Amniotic stem cell (primary cell): ENCODE data around the gene CLDN5.

Source experiments
- DNase-seq: peaks from one replicate; lab custom pipeline; 2025; lab: John Stamatoyannopoulos, UW

CLDN5 gene

GRCh38 chr22:19524170-19525115, at the start of gene CLDN5:
CLDN5 (minus strand) TSS chr22:19524410; CDS start chr22:19524255, 155 bp downstream.
- DNase-seq, result no peak

GRCh38 chr22:19571995-19572394, 47.8 kb upstream of the CLDN5 start:
- DNase-seq, result no peak

- no peak for DNase-seq
Measured at GRCh38 chr22:19571207-19571795, 47.1 kb upstream of the CLDN5 start.

- no peak for DNase-seq
Measured at GRCh38 chr22:19569976-19570375, 45.8 kb upstream of the CLDN5 start.

GRCh38 chr22:19569276-19569640, 45.0 kb upstream of the CLDN5 start:
- no peak for DNase-seq

GRCh38 chr22:19568337-19569275, 44.4 kb upstream of the CLDN5 start:
- no peak for DNase-seq

- no peak for DNase-seq
Measured at GRCh38 chr22:19567157-19568009, 43.2 kb upstream of the CLDN5 start.

GRCh38 chr22:19566279-19567156, 42.3 kb upstream of the CLDN5 start:
- no peak for DNase-seq

GRCh38 chr22:19565382-19566278, 41.4 kb upstream of the CLDN5 start:
- no peak for DNase-seq

GRCh38 chr22:19559956-19560355, 35.7 kb upstream of the CLDN5 start:
- no peak for DNase-seq

- DNase-seq, result no peak
Measured at GRCh38 chr22:19559324-19559811, 35.2 kb upstream of the CLDN5 start.

- DNase-seq, result no peak
Measured at GRCh38 chr22:19556963-19557545, 32.8 kb upstream of the CLDN5 start.

- no peak for DNase-seq
Measured at GRCh38 chr22:19555651-19556050, 31.4 kb upstream of the CLDN5 start.

- no peak for DNase-seq
Measured at GRCh38 chr22:19554834-19555404, 30.7 kb upstream of the CLDN5 start.

GRCh38 chr22:19553201-19553600, 29.0 kb upstream of the CLDN5 start:
- DNase-seq, result no peak

- DNase-seq, result no peak
Measured at GRCh38 chr22:19550382-19550781, 26.2 kb upstream of the CLDN5 start.

GRCh38 chr22:19549428-19549827, 25.2 kb upstream of the CLDN5 start:
- DNase-seq, result no peak

GRCh38 chr22:19548964-19549363, 24.8 kb upstream of the CLDN5 start:
- no peak for DNase-seq
